ENCODE results near the gene PRG2. TPM values are rescaled to one million over a fixed set of nuclear protein-coding genes. Genes with fewer than 3 reads are reported as not detected.

The PRG2 gene
- total and polyA plus RNA-seq, 9 of the 15 experiments (the other 6 are each of a cell fraction or from before 2014, with no cell fraction given): 1.8 to 78.0 (median 26.6) TPM

- TF ChIP-seq, protein P1, sequence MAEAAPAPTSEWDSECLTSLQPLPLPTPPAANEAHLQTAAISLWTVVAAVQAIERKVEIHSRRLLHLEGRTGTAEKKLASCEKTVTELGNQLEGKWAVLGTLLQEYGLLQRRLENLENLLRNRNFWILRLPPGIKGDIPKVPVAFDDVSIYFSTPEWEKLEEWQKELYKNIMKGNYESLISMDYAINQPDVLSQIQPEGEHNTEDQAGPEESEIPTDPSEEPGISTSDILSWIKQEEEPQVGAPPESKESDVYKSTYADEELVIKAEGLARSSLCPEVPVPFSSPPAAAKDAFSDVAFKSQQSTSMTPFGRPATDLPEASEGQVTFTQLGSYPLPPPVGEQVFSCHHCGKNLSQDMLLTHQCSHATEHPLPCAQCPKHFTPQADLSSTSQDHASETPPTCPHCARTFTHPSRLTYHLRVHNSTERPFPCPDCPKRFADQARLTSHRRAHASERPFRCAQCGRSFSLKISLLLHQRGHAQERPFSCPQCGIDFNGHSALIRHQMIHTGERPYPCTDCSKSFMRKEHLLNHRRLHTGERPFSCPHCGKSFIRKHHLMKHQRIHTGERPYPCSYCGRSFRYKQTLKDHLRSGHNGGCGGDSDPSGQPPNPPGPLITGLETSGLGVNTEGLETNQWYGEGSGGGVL (CRISPR knock-in tag; IDR thresholded peaks at IDR 0.05): no peak
- TF ChIP-seq, protein P2, sequence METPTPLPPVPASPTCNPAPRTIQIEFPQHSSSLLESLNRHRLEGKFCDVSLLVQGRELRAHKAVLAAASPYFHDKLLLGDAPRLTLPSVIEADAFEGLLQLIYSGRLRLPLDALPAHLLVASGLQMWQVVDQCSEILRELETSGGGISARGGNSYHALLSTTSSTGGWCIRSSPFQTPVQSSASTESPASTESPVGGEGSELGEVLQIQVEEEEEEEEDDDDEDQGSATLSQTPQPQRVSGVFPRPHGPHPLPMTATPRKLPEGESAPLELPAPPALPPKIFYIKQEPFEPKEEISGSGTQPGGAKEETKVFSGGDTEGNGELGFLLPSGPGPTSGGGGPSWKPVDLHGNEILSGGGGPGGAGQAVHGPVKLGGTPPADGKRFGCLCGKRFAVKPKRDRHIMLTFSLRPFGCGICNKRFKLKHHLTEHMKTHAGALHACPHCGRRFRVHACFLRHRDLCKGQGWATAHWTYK (CRISPR knock-in tag; IDR thresholded peaks at IDR 0.05): no peak
- TF ChIP-seq ZNF785 (CRISPR knock-in tag; IDR thresholded peaks at IDR 0.05) (no peak), ADNP (tag; IDR thresholded peaks at IDR 0.05) (peak; percentile 95), TBL1XR1 (IDR thresholded peaks at IDR 0.05; ENCODE audit: low read length in 2 of 2) (no peak), ZNF431 (CRISPR knock-in tag; IDR thresholded peaks at IDR 0.05) (no peak), HOXB6 (CRISPR knock-in tag; IDR thresholded peaks at IDR 0.05; ENCODE audit: borderline replicate concordance) (no peak), KDM2B (CRISPR knock-in tag; IDR thresholded peaks at IDR 0.05) (no peak), COPS2 (conservative IDR thresholded peaks at IDR 0.05) (no peak), RCOR1 (IDR thresholded peaks at IDR 0.05; ENCODE audit: borderline replicate concordance in 1 of 2, low read depth in 2 of 2, low read length in 2 of 2) (peak; percentile 28 to 75; a peak in 3 of 4 replicates), ILK (tag; IDR thresholded peaks at IDR 0.05; ENCODE audit: borderline replicate concordance, low read depth) (no peak)
- TF ChIP-seq, protein P3, sequence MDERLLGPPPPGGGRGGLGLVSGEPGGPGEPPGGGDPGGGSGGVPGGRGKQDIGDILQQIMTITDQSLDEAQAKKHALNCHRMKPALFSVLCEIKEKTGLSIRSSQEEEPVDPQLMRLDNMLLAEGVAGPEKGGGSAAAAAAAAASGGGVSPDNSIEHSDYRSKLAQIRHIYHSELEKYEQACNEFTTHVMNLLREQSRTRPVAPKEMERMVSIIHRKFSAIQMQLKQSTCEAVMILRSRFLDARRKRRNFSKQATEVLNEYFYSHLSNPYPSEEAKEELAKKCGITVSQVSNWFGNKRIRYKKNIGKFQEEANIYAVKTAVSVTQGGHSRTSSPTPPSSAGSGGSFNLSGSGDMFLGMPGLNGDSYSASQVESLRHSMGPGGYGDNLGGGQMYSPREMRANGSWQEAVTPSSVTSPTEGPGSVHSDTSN (CRISPR knock-in tag; IDR thresholded peaks at IDR 0.05; ENCODE audit: low read depth): peak; percentile 74
- TF ChIP-seq, protein P3 (tag; conservative IDR thresholded peaks at IDR 0.05; ENCODE audit: low read depth): peak; percentile 97
- TF ChIP-seq, protein P4, sequence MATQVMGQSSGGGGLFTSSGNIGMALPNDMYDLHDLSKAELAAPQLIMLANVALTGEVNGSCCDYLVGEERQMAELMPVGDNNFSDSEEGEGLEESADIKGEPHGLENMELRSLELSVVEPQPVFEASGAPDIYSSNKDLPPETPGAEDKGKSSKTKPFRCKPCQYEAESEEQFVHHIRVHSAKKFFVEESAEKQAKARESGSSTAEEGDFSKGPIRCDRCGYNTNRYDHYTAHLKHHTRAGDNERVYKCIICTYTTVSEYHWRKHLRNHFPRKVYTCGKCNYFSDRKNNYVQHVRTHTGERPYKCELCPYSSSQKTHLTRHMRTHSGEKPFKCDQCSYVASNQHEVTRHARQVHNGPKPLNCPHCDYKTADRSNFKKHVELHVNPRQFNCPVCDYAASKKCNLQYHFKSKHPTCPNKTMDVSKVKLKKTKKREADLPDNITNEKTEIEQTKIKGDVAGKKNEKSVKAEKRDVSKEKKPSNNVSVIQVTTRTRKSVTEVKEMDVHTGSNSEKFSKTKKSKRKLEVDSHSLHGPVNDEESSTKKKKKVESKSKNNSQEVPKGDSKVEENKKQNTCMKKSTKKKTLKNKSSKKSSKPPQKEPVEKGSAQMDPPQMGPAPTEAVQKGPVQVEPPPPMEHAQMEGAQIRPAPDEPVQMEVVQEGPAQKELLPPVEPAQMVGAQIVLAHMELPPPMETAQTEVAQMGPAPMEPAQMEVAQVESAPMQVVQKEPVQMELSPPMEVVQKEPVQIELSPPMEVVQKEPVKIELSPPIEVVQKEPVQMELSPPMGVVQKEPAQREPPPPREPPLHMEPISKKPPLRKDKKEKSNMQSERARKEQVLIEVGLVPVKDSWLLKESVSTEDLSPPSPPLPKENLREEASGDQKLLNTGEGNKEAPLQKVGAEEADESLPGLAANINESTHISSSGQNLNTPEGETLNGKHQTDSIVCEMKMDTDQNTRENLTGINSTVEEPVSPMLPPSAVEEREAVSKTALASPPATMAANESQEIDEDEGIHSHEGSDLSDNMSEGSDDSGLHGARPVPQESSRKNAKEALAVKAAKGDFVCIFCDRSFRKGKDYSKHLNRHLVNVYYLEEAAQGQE (IDR thresholded peaks at IDR 0.05; ENCODE audit: borderline replicate concordance): peak; percentile 50; the same call in 1 of the 2 replicates
- TF ChIP-seq, protein P4 (CRISPR knock-in tag; IDR thresholded peaks at IDR 0.05; ENCODE audit: low read depth): no peak
These were observed 31.9 kb downstream of the PRG2 start (continued) for GRCh38 chr11:57358543-57358961.

Data from K562 (cell line).